Stimulated activated CD4-positive, alpha-beta T cell treated with anti-CD3 and anti-CD28 coated beads, TNF-alpha, amount 100 ng/mL, for 4 hours (primary cell): ENCODE results near the gene CHTF18.
"Not testable (repeated sequence)": the region's sequence is repeated elsewhere in the genome, so short reads cannot be mapped to it uniquely, and the experiment has no call there.

Experiments used
- DNase-seq, 3 experiments: peaks; one replicate each; pipeline ENCODE4 v3.0.0-alpha.2; 2020; ENCODE audit warnings: low read depth in 3 of 3

The CHTF18 gene

GRCh38 chr16:808085-808386 is 19.6 kb downstream of the CHTF18 start:
- no peak for DNase-seq

GRCh38 chr16:813204-813915 is 24.9 kb downstream of the CHTF18 start:
- peak; percentile 15 to 48 (median 31) for DNase-seq

DNA sequence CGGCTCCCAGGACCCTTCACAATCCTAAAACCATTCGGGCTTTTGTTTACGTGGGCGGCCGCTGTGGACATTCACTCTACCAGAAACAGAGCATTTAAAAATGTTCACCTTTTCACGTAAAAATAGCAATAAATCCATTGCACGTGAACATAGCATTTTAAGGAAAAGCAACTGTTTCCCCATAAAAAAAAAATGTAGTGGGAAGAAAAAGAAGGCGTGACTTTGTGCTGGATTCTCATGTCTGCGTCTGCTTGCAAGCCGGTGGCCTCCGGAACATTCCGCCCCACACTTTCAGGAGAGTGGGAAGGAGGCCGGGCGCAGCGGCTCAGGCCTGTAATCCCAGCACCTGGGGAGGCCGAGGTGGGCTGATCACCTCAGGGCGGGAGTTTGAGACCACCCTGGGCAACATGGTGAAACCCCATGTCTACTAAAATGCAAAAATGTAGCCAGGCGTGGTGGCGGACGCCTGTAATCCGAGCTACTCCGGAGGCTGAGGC is 25.5 kb downstream of the CHTF18 start:
- DNase-seq: no peak

GRCh38 chr16:814974-815373 is 26.6 kb downstream of the CHTF18 start:
- DNase-seq: no peak

DNA sequence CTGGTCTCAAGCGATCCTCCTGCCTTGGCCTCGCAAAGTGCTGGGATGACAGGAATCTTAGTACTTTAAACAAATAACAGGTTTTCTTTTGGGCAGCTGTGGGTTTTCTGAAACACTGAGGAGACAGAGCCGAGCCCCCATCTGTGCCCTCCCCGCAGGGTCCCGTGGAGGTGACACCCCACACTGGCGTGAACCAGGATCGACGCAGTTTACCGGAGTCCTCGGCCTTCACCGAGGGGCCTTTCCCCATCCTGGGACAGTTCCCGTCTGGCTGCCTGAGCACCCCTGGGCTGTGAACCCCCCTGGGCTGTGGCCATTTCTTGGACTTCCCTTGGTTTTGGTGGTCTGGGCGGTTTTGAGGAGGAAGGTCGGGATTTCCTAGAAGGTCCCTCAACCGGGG is 27.4 kb downstream of the CHTF18 start:
- DNase-seq: no peak

DNA sequence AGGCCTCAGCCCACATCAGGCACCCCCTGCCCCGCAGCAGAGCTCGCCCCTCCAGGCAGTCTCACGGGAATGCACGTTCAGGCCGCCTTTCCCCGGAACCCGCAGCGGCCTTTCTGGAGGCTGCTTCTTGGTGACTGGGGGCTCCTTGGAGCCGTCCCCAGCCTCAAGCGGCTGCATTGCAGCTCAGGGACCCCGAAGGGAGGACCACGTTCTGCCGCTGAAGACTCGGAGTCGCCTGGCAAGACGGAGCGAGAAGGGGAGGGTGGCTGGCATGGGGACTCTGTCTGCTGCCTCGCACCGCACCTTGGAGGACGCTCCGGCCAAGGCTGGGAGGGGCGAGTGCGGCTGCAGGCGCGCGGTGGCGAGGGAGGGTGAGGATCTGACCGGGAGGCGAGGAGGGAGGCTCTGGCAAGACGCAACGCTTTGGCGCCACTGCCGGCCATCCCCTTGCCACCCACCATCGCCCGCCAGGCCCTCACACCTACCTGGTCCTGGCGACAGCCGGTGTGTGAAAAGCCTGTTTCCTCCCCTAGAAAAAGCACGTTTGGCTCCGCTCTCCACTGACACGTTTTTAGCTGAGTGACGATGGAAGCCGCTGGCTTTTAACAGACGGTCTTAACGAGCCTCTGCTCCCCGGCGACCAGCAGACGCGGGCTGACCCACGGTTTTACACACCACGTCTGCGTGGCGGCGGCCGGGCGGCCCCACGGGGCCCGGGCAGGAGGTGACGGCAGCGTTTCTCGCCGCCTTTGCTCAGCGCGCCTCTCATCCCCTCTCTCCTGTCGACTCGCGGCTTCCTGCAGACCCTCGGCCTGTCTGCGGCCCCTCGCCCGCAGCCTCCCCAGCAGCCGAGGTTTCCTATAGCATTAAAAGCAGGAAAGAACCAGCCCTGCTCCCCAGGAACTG is 28.8 kb downstream of the CHTF18 start:
- DNase-seq: no peak

DNA sequence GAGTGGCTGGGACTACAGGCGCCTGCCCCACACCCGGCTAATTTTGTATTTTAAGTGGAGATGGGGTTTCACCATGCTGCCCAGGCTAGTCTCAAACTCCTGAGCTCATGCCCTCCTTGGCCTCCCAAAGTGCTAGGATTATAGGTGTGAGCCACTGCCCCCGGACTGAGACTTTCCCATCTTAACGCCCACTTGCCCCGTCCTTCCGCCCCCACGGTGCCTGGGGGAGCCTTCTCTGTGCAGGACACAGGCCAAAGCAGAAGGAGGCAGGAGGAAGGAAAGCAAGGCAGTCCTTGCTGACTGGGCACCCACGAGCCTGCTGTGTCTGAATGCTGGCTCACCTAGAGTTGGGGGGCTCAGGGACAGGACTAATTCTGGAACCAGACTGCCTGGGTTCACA is 29.7 kb downstream of the CHTF18 start:
- DNase-seq: no peak

GRCh38 chr16:818592-818991 is 30.2 kb downstream of the CHTF18 start:
- DNase-seq: no peak

DNA sequence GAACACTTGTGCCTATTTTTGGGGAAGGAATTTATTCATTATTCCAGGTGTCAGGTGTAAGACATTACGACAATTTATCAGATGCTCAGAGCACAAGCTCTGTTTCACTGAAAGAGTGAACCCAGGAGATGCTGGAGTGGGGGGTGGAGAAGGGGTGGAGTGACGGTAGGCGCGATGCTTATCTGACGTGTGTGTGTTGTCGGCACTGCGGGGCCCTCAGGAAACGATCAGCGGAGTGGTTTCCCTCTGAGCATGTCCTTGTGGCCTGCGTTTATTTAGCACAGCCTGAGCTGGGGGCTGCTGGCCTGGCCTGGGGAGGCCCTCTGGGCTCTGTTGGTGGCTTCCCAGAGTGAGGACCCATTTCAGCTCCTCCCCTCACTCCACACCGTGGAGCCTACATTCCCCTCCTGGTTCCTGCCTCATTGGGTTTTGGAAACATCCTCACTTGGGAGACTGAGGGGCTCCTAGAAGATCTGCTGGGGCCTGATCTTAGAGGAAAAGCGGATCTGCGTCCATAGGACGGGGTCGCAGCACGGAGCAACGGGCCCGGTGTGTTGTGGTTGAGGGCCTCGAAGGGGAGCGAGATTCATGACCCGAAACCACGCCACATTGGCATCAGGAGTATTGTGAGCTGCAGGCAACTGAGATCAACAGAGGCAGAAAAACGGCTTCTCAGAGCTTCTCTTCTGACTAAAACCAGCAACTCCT is 31.1 kb downstream of the CHTF18 start:
- no peak for DNase-seq

DNA sequence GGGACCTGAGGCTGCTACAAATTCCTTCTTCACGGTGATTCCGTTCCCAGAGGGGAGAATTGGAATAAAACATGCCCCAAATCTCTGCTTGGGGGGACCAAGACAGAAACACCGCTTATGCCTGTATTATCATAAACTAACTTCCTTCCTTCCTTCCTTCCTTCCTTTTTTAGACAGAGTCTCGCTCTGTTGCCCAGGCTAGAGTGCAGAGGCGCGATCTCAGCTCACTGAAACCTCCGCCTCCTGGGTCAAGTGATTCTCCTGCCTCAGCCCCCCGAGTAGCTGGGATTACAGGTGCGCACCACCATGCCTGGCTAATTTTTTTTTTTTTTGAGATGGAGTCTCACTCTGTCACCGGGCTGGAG is 31.6 kb downstream of the CHTF18 start:
- DNase-seq: not testable (repeated sequence)

GRCh38 chr16:820748-821147 is 32.3 kb downstream of the CHTF18 start:
- no peak for DNase-seq

DNA sequence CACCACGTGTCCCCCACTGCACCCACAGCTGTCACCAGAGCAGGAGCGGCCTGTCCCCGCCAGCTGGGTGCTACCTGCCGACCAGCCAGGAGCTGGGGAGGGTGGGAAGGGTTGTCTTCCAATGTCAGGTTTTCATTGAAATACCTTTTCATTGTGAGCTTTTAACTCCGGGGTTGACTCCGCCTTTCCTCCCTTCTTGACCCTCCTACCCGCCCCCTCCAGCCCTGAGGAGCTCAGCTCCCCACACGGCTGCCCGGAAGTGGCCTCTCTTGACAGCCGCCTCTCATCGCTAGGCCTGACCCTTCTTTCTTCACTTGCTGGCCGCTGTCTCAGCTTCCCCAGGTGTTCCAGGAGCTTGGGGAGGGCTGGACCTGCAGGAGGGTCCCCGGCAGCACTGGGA is 33.3 kb downstream of the CHTF18 start:
- no peak for DNase-seq

- no peak for DNase-seq
Observed at GRCh38 chr16:822174-822908, 33.9 kb downstream of the CHTF18 start.

- DNase-seq: no peak
Observed at GRCh38 chr16:822909-823297, 34.5 kb downstream of the CHTF18 start.

DNA sequence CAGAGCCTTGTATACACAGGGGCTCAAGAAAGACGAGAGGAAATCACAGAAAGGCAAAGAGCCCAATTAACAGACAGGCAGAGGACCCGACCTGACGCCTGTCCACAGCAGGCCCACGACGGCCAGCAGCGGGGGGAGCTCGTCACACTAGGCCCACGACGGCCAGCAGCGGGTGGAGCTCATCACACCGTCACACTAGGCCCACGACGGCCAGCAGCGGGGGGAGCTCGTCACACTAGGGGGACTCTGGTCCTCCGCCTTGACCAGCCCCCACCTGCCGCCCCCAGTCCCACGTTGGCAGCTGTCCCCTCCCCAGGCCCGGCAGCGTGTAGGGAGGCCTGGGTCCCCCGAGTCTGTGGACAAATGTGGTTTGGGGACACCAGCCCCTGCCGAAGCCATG is 35.8 kb downstream of the CHTF18 start:
- DNase-seq: no peak

DNA sequence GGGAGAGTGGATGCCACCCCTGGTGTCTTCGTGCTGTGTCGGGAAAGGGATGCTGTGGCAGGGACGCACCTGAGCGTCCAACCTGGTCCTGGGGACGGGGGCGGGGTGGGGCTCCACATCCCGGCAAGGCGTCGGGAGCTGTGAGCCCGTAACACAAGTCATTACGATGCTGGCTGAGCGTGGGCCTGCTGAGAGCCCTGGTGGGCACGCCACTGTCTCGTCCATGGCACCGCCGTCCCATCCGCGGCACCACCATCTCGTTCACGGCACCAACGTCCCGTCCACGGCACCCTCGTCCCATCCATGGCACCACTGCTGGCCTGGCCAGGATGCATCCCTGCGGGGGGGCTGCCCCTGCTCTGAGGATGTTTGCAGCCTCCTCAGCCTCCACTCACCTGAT is 36.2 kb downstream of the CHTF18 start:
- DNase-seq: no peak

DNA sequence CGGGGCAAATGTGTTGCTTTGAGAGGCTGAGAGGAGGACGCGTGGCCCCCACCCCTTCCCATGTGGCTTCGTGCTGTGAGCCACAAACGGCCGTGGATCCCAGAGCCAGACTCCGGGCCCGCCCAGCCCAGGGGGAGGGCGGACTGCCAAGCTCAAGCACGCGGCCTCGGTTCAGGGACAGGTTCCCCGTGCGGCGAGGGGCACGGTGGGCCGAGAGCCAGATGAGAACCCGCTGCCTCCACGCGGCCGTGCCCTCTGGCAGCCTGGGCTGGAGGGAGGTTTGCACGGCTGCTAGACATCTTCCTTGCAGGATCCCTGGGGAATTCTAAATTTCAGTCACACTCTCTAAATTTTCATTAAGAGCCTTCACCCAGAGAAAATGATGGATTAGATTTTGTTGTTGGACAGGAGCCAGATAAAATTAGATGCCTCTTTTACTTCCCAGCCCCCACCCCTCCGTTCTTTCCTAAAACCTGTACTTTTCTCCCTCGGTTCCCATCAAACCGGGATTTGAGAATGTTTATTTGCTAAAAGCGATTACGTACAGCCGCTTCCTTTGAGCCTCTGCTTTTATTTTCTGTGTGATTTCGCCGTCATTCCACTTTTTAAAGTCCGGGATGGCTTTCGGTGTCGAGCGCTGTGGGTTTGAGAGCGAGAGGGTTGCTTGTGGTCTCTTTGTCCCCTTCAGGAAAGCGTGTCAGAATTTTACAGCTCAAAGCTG is 37.1 kb downstream of the CHTF18 start:
- DNase-seq: no peak

GRCh38 chr16:827513-827912 is 39.1 kb downstream of the CHTF18 start:
- no peak for DNase-seq

GRCh38 chr16:828891-829290 is 40.5 kb downstream of the CHTF18 start:
- no peak for DNase-seq

DNA sequence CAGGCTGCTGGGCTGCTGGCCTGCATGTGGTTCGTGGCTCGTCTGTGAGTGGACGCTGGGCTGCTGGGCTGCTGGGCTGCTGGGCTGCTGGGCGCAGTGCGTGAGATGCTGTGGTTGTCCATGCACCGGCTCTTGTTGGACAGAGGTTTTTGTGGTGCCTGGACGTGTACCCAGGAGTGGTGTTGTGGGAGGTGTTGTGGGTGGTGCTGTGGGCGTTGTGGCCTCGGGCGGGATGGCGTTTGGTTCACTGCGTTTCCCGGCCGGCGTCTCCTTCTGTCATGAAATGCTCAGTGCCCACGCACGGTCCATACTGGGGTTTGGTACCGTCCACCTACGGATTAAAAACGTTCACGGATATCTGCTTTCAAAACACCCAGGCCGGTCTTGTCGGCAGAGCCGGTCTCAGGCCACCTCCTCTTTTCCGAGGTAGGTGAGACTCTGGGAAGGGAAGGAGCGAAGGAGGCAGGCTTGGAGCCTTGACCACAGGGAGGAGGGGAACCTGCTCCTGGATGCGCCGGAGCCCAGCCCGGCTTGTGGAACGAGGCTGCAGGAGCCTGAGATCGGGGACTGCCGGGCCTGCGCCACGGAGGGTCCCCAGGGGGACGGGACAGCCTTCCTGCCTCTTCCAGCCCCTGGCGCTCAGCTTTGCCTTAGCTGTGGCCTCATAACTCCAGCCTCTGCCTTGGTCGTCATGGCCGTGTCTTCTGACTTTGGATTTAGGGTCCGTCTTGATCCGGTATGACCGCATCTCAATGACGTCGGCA is 41.9 kb downstream of the CHTF18 start:
- DNase-seq: no peak
